Loucy (cell line): ENCODE measurements around the gene MTF2.
"Not testable (repeated sequence)": the region's sequence is repeated elsewhere in the genome, so short reads cannot be mapped to it uniquely, and the experiment has no call there.

Experiments used
- H2AFZ ChIP-seq: fragments of 200-600 bp; sonication (generic); 2 replicates; pipeline ENCODE4 v1.6.0; 2016; ENCODE audit warnings: antibody characterized with exemption, mild to moderate bottlenecking, low read length, moderate library complexity
- H3F3A ChIP-seq: fragments of 200-600 bp; 2 replicates; pipeline ENCODE4 v1.6.0; 2016; ENCODE audit warnings: antibody characterized with exemption, low read depth, mild to moderate bottlenecking
- H3K27me3 ChIP-seq: fragments of 200-600 bp; sonication (generic); 2 replicates; pipeline ENCODE4 v1.6.1; 2014; ENCODE audit warnings: low read length, mild to moderate bottlenecking; ENCODE audit not compliant: insufficient read depth, poor library complexity, severe bottlenecking
- H3K36me3 ChIP-seq: fragments of 200-600 bp; sonication (generic); 2 replicates; pipeline ENCODE4 v1.6.1; 2016; ENCODE audit warnings: low read length; ENCODE audit not compliant: insufficient read depth
- H3K4me1 ChIP-seq: fragments of 200-600 bp; sonication (generic); 2 replicates; pipeline ENCODE4 v1.5.1; 2014; ENCODE audit warnings: low read length, mild to moderate bottlenecking; ENCODE audit not compliant: insufficient read depth, poor library complexity, severe bottlenecking
- H3K4me2 ChIP-seq: fragments of 200-600 bp; sonication (generic); 2 replicates; pipeline ENCODE4 v1.6.0; 2014; ENCODE audit warnings: antibody characterized with exemption, low read length, low read depth, mild to moderate bottlenecking; ENCODE audit not compliant: poor library complexity, severe bottlenecking
- H3K4me3 ChIP-seq: fragments of 200-600 bp; sonication (generic); 2 replicates; pipeline ENCODE4 v1.5.1; 2014; ENCODE audit warnings: low read length, mild to moderate bottlenecking, mixed read lengths; ENCODE audit not compliant: poor library complexity, severe bottlenecking
- H3K79me2 ChIP-seq: fragments of 200-600 bp; sonication (generic); 2 replicates; pipeline ENCODE4 v1.6.1; 2014; ENCODE audit warnings: low read length; ENCODE audit not compliant: insufficient read depth
- H3K9ac ChIP-seq: fragments of 200-600 bp; sonication (generic); 2 replicates; pipeline ENCODE4 v1.6.0; 2014; ENCODE audit warnings: mild to moderate bottlenecking, low read depth, low read length, moderate library complexity; ENCODE audit not compliant: poor library complexity, severe bottlenecking
- H3K9me2 ChIP-seq: fragments of 200-600 bp; sonication (generic); replicated peaks from 2 replicates; pipeline ENCODE4 v1.6.1; 2016; ENCODE audit warnings: low read depth, low read length, mixed read lengths
- H3K9me3 ChIP-seq: fragments of 200-600 bp; sonication (generic); 2 replicates; pipeline ENCODE4 v1.6.1; 2014; ENCODE audit warnings: mild to moderate bottlenecking, antibody characterized with exemption, low read length, low read depth; ENCODE audit not compliant: insufficient read depth
- H4K20me1 ChIP-seq: fragments of 200-600 bp; sonication (generic); 2 replicates; pipeline ENCODE4 v1.6.0; 2014; ENCODE audit warnings: antibody characterized with exemption, low read length, mild to moderate bottlenecking; ENCODE audit not compliant: insufficient read depth, poor library complexity, severe bottlenecking
- CTCF ChIP-seq: fragments of 200-600 bp; sonication (generic); conservative IDR thresholded peaks from 2 replicates; pipeline ENCODE4 v1.5.1; 2014; ENCODE audit warnings: mild to moderate bottlenecking, antibody characterized with exemption, low read length
- EZH2phosphoT487 ChIP-seq: fragments of 200-600 bp; IDR thresholded peaks from 2 replicates; pipeline ENCODE4 v1.6.1; 2018; ENCODE audit warnings: antibody characterized with exemption, mild to moderate bottlenecking, moderate library complexity, borderline replicate concordance

The MTF2 gene

GRCh38 chr1:93167006-93167405 lies 87.9 kb downstream of the MTF2 start:
- 0 out of 2 replicates have a peak, but pooled peaks cover 3% of the 10 kb centered on the region for H3K9me3 ChIP-seq
- no peak overlapping the region for H2AFZ ChIP-seq
- peaks cover 8% of the 10 kb centered on the region for H3K4me1 ChIP-seq
- H3K9ac ChIP-seq = no peak overlapping the region
- peaks cover 90% of the 10 kb centered on the region for H3K79me2 ChIP-seq
- no peak for TF ChIP-seq EZH2phosphoT487
- no peak for TF ChIP-seq CTCF
- H3K4me3 ChIP-seq = no peak overlapping the region
- no peaks in the 10 kb centered on the region for H3K27me3 ChIP-seq
- H4K20me1 ChIP-seq = peaks cover 38% of the 10 kb centered on the region
- peaks cover 15% of the 10 kb centered on the region for H3K36me3 ChIP-seq
- H3K4me2 ChIP-seq = no peak overlapping the region
- H3K9me2 ChIP-seq = no peaks in the 10 kb centered on the region
- H3F3A ChIP-seq = peaks cover 10% of the 10 kb centered on the region

- Histone ChIP-seq H3K4me3 (peak overlapping the region; percentile 84), H3F3A (peaks cover 17% of the 10 kb centered on the region), H3K36me3 (peaks cover 14% of the 10 kb centered on the region; the same call in 1 of the 2 replicates), H4K20me1 (peaks cover 52% of the 10 kb centered on the region), H3K4me2 (peak overlapping the region; percentile 93), H3K4me1 (peaks cover 29% of the 10 kb centered on the region), H3K79me2 (peaks cover 90% of the 10 kb centered on the region)
- not testable (repeated sequence) for H3K9ac ChIP-seq, H3K9me3 ChIP-seq, H3K27me3 ChIP-seq, H2AFZ ChIP-seq, H3K9me2 ChIP-seq
These were observed 91.1 kb downstream of the MTF2 start for GRCh38 chr1:93170141-93170678.

DNA sequence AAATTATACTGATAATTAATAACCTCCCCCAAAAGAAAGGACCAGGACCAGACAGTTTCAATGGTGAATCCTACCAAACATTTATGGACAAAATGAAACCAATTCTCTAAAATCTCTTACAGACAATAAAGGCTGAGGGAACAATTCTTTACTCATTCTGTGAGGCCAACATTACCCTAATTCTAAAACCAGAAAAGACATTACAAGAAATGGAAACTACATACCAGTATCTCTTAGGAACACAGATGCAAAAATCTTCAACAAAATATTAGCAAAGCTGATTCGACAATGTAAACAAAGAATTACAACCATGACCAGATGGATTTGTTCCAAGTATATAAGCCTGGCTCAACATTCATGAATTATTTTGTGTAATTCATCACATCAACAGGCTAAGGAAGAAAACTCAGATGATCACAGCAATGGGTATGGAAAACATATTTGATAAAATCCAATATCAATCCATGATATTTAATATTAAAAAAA lies 92.5 kb downstream of the MTF2 start:
- H3K4me1 ChIP-seq = peaks cover 42% of the 10 kb centered on the region
- peaks cover 90% of the 10 kb centered on the region for H3K79me2 ChIP-seq
- peak overlapping the region; percentile 84 for H3K4me3 ChIP-seq
- H3K9me3 ChIP-seq = 0 out of 2 replicates have a peak, but pooled peaks cover 3% of the 10 kb centered on the region
- H3K36me3 ChIP-seq = peaks cover 9% of the 10 kb centered on the region; the same call in 1 of the 2 replicates
- H4K20me1 ChIP-seq = peaks cover 64% of the 10 kb centered on the region
- no peaks in the 10 kb centered on the region for H3K27me3 ChIP-seq
- no peak overlapping the region for H2AFZ ChIP-seq
- peaks cover 17% of the 10 kb centered on the region for H3F3A ChIP-seq
- TF ChIP-seq CTCF = no peak
- H3K9ac ChIP-seq = peak overlapping the region; percentile 75
- H3K4me2 ChIP-seq = peak overlapping the region; percentile 93
- no peaks in the 10 kb centered on the region for H3K9me2 ChIP-seq

GRCh38 chr1:93172778-93173177 lies 93.7 kb downstream of the MTF2 start:
- H3F3A ChIP-seq = peaks cover 17% of the 10 kb centered on the region
- peak overlapping the region; percentile 84 for H3K4me3 ChIP-seq
- H2AFZ ChIP-seq = no peak overlapping the region
- peaks cover 54% of the 10 kb centered on the region for H3K4me1 ChIP-seq
- H4K20me1 ChIP-seq = peaks cover 76% of the 10 kb centered on the region
- H3K79me2 ChIP-seq = peaks cover 90% of the 10 kb centered on the region
- H3K9me3 ChIP-seq = no peaks in the 10 kb centered on the region
- H3K27me3 ChIP-seq = no peaks in the 10 kb centered on the region
- H3K9me2 ChIP-seq = no peaks in the 10 kb centered on the region
- H3K4me2 ChIP-seq = peak overlapping the region; percentile 93
- TF ChIP-seq CTCF (no peak), EZH2phosphoT487 (no peak)
- peak overlapping the region; percentile 75 for H3K9ac ChIP-seq
- H3K36me3 ChIP-seq = no peaks in the 10 kb centered on the region

DNA sequence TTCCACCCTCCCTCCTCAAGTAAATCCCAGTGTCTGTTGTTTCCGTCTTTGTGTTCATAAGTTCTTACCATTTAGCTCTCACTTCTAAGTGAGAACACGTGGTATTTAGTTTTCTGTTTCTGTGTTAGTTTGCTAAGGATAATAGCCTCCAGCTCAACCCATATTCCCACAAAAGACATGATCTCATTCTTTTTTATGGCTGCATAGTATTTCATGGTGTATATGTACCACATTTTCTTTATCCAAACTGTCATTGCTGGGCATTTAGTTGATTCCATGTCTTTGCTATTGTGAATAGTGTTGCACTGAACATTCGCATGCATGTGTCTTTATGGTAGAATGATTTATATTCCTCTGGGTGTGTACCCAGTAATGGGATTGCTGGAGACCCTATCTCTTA lies 95.6 kb downstream of the MTF2 start:
- not testable (repeated sequence) for H3K4me3 ChIP-seq, H3K9me3 ChIP-seq, H3K9ac ChIP-seq, H3K9me2 ChIP-seq, H3K27me3 ChIP-seq, H3K36me3 ChIP-seq, H2AFZ ChIP-seq
- peaks cover 90% of the 10 kb centered on the region for H3K79me2 ChIP-seq
- peaks cover 83% of the 10 kb centered on the region for H4K20me1 ChIP-seq
- H3K4me2 ChIP-seq = peak overlapping the region; percentile 93
- peaks cover 65% of the 10 kb centered on the region for H3K4me1 ChIP-seq
- peaks cover 17% of the 10 kb centered on the region for H3F3A ChIP-seq
